Tibial nerve (tissue), 4 donors: ENCODE measurements around the gene TTC7B. TPM values are rescaled to one million over a fixed set of nuclear protein-coding genes. Genes with fewer than 3 reads are reported as not detected.

ENCODE experiments used
- DNase-seq, 2 donors: peaks; one replicate each; pipeline ENCODE4 v3.0.0-alpha.2; 2019; ENCODE audit warnings: low spot score in 2 of 2
- H3K27ac ChIP-seq, 4 donors: fragments of 200-600 bp; sonication (generic) in 3 of 4; one replicate each; pipeline ENCODE4 v1.5.1; 2017 to 2019; ENCODE audit warnings: mild to moderate bottlenecking in 1 of 4
- H3K27me3 ChIP-seq, 2 donors: fragments of 200-600 bp; sonication (generic) in 1 of 2; one replicate each; pipeline versions ENCODE4 v1.5.1 to v1.6.0; 2017 to 2019
- H3K36me3 ChIP-seq, 3 donors: fragments of 200-600 bp; sonication (generic); one replicate each; pipeline ENCODE4 v1.5.1; 2018 to 2019
- H3K4me1 ChIP-seq, 4 donors: fragments of 200-600 bp; sonication (generic) in 3 of 4; one replicate each; pipeline ENCODE4 v1.5.1; 2017 to 2019
- H3K4me3 ChIP-seq, 4 donors: fragments of 200-600 bp; sonication (generic) in 3 of 4; one replicate each; pipeline ENCODE4 v1.5.1; 2017 to 2019; ENCODE audit warnings: mild to moderate bottlenecking in 1 of 4, moderate library complexity in 1 of 4
- H3K9me3 ChIP-seq, 4 donors: fragments of 200-600 bp; sonication (generic) in 3 of 4; one replicate each; pipeline ENCODE4 v1.5.1; 2017 to 2019
- CTCF ChIP-seq, 5 experiments: fragments of 200-600 bp in 3 of 5; fragments of 450-650 bp in 2 of 5; sonication (generic) in 3 of 5; IDR thresholded peaks; one replicate each; pipeline ENCODE4 v1.5.1; 2016 to 2019; ENCODE audit warnings: antibody characterized with exemption in 5 of 5, mild to moderate bottlenecking in 3 of 5, moderate library complexity in 2 of 5
- EP300 ChIP-seq, 2 donors: sonication (generic); formaldehyde crosslinking; IDR thresholded peaks; one replicate each; pipeline ENCODE4 v1.6.1; 2017; ENCODE audit warnings: antibody characterized with exemption in 2 of 2, mild to moderate bottlenecking in 1 of 2
- POLR2A ChIP-seq, 2 donors: fragments of 450-650 bp; IDR thresholded peaks; one replicate each; pipeline ENCODE4 v1.6.1; 2017; ENCODE audit warnings: antibody characterized with exemption in 2 of 2, mild to moderate bottlenecking in 2 of 2, moderate library complexity in 2 of 2
- WGBS, 2 donors: methylation state at CpG; one replicate each; pipeline ENCODE4 v1.1.5; 2018; 5-methylcytosine and 5-hydroxymethylcytosine counted together
- total RNA-seq, 4 donors: library from RNA; depleted of rRNA; stranded (reverse); fragments of >200 nt; gene quantifications; one replicate each; pipeline ENCODE4 v1.1.0, GENCODE V29; 2016

Gene TTC7B
- total RNA-seq, 4 donors from 2014 or later, result 25.9 to 44.1 (median 34.4) TPM

DNA sequence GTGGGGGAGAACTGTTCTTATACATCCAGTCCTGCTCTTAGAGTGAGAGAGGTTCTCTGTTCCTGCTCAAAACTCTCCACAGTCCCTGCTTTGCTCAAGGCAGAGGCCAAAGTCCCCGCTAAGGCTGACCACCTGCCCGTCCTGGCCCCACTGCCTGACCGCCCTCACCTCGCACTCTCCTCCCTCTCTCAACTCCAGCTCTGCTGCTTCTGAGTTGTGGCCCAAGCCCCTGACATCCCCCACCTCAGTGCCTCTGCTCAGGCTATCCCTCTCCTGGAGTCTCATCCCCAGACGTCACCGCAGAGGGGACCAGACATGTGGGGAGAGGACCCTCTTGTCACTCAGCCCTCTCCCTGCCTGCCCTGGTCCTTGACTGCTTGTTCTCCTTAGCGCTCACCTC lies 308.8 kb downstream of the TTC7B start:
- no peak for DNase-seq
- peaks cover 0 to 14% of the 10 kb centered on the region in 2 donors for H3K27me3 ChIP-seq
- 88 to 90% methylated on average over 7 of the region's 7 CpGs for WGBS, 2 donors
- H3K9me3 ChIP-seq, result no peaks in the 10 kb centered on the region
- no peak overlapping the region for H3K4me3 ChIP-seq
- H3K27ac ChIP-seq, result no peak overlapping the region
- TF ChIP-seq EP300 (IDR thresholded peaks at IDR 0.05) (no peak), POLR2A (IDR thresholded peaks at IDR 0.05) (no peak), CTCF (IDR thresholded peaks at IDR 0.05) (no peak)
- H3K36me3 ChIP-seq, result no peaks in the 10 kb centered on the region
- H3K4me1 ChIP-seq, result peaks cover 0 to 3% (median 0%) of the 10 kb centered on the region in 4 donors

GRCh38 chr14:90506748-90507147 lies 309.5 kb downstream of the TTC7B start:
- Histone ChIP-seq H3K27ac (no peak overlapping the region), H3K9me3 (no peaks in the 10 kb centered on the region), H3K27me3 (peaks cover 0 to 14% of the 10 kb centered on the region in 2 donors), H3K4me1 (no peaks in the 10 kb centered on the region), H3K36me3 (no peaks in the 10 kb centered on the region), H3K4me3 (no peak overlapping the region)
- DNase-seq, result no peak
- TF ChIP-seq POLR2A (IDR thresholded peaks at IDR 0.05), result no peak
- no peak for TF ChIP-seq CTCF (IDR thresholded peaks at IDR 0.05)
- no peak for TF ChIP-seq EP300 (IDR thresholded peaks at IDR 0.05)
- 88 to 92% methylated on average over 6 of the region's 6 CpGs for WGBS, 2 donors

DNA sequence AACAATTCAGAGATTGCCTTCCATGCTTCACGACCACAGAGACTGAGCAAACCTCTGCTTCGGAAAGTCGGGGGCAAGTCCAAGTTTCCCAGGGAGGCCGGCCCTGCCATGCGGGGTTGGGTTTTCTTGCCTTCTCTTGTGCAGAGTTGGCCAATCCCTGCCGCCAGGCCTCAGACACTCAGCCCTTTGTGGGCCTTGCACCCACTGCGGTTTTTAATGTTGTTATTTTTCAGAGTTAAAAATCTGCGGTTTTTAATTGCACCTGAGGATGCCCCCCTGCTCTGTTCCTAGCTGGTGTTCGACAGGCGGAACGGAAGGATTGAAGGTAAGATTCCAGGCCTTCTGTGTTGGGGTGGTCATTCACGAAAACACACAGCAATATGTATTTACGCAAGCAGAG lies 310.7 kb downstream of the TTC7B start:
- Histone ChIP-seq H3K27me3 (peaks cover 0 to 14% of the 10 kb centered on the region in 2 donors), H3K9me3 (no peaks in the 10 kb centered on the region), H3K36me3 (no peaks in the 10 kb centered on the region), H3K4me1 (no peaks in the 10 kb centered on the region), H3K27ac (no peak overlapping the region), H3K4me3 (no peak overlapping the region)
- DNase-seq, result no peak
- no peak for TF ChIP-seq EP300 (IDR thresholded peaks at IDR 0.05)
- TF ChIP-seq CTCF (IDR thresholded peaks at IDR 0.05), result no peak
- TF ChIP-seq POLR2A (IDR thresholded peaks at IDR 0.05), result no peak
- WGBS, 2 donors, result 69 to 78% methylated on average over 13 of the region's 13 CpGs

DNA sequence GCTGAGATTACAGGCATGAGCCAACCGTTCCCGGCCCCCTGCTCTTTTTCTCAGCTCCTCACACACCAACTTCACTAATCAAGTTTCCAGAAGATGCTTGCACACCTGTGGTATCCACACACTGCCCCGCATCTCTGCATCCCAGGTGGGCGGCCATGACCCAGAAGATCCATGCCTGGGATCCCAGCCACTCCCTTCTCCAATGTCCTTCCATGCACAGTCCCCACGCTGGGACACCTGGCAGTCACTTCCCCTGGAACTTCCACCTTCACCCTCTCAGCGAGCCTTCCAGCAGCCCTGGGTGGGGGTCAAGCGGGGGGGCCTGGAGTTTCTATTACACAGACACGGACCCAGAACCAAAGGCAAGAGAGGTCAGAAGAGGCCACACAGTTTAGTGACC lies 311.6 kb downstream of the TTC7B start:
- Histone ChIP-seq H3K36me3 (no peaks in the 10 kb centered on the region), H3K27me3 (peaks cover 0 to 14% of the 10 kb centered on the region in 2 donors), H3K4me3 (no peak overlapping the region), H3K9me3 (no peaks in the 10 kb centered on the region), H3K27ac (no peak overlapping the region), H3K4me1 (no peaks in the 10 kb centered on the region)
- TF ChIP-seq POLR2A (IDR thresholded peaks at IDR 0.05), result no peak
- no peak for TF ChIP-seq CTCF (IDR thresholded peaks at IDR 0.05)
- TF ChIP-seq EP300 (IDR thresholded peaks at IDR 0.05), result no peak
- no peak for DNase-seq
- WGBS, 2 donors, result 93 to 95% methylated on average over 8 of the region's 8 CpGs

- Histone ChIP-seq H3K4me3 (no peak overlapping the region), H3K27me3 (peaks cover 0 to 8% of the 10 kb centered on the region in 2 donors), H3K4me1 (no peaks in the 10 kb centered on the region), H3K36me3 (no peaks in the 10 kb centered on the region), H3K27ac (no peak overlapping the region), H3K9me3 (no peaks in the 10 kb centered on the region)
- TF ChIP-seq EP300 (IDR thresholded peaks at IDR 0.05) (no peak), POLR2A (IDR thresholded peaks at IDR 0.05) (no peak), CTCF (IDR thresholded peaks at IDR 0.05) (no peak)
- whole genome bisulfite sequencing, 2 donors, result 50 to 60% methylated on average over 5 of the region's 5 CpGs
- DNase-seq, result no peak
These were observed 312.6 kb downstream of the TTC7B start for GRCh38 chr14:90503582-90503981.
